CD14-positive monocyte (primary cell): Measurements from ENCODE around the gene RHOC. TPM values are rescaled to one million over a fixed set of nuclear protein-coding genes. Genes with fewer than 3 reads are reported as not detected.

Source experiments
- DNase-seq, 3 donors: peaks; one replicate each; pipeline ENCODE4 v3.0.0-alpha.2; 2011 to 2022
- H2AFZ ChIP-seq: 2 replicates; pipeline ENCODE4 v1.6.0; 2012; ENCODE audit warnings: mild to moderate bottlenecking, low read depth, low read length, inconsistent platforms; ENCODE audit not compliant: insufficient read depth, poor library complexity, severe bottlenecking
- H3K27ac ChIP-seq, 2 donors: 1 replicate in 1 of 2; 2 replicates in 1 of 2; pipeline ENCODE4 v1.5.1; 2012 to 2013; ENCODE audit warnings: low read length in 2 of 2, control low read depth in 1 of 2, inconsistent platforms in 1 of 2, low read depth in 1 of 2, mild to moderate bottlenecking in 1 of 2
- H3K27me3 ChIP-seq, 2 donors: one replicate each; pipeline versions ENCODE4 v1.6.0 to v1.6.1; 2011 to 2013; ENCODE audit warnings: low read length in 2 of 2; ENCODE audit not compliant: control insufficient read depth in 2 of 2, insufficient read depth in 2 of 2
- H3K36me3 ChIP-seq, 2 donors: replicated peaks in 1 of 2; 1 replicate in 1 of 2; 2 replicates in 1 of 2; pipeline versions ENCODE4 v1.5.1 to v1.6.1; 2012 to 2013; ENCODE audit warnings: low read length in 2 of 2, control low read depth in 1 of 2, inconsistent platforms in 1 of 2, mild to moderate bottlenecking in 1 of 2; ENCODE audit not compliant: insufficient read depth in 2 of 2, control insufficient read depth in 1 of 2
- H3K4me1 ChIP-seq, 2 donors: 1 replicate in 1 of 2; 2 replicates in 1 of 2; pipeline versions ENCODE4 v1.5.1 to v1.6.1; 2012 to 2013; ENCODE audit warnings: low read length in 2 of 2, control low read depth in 1 of 2, inconsistent platforms in 1 of 2, mild to moderate bottlenecking in 1 of 2, moderate library complexity in 1 of 2; ENCODE audit not compliant: insufficient read depth in 2 of 2, control insufficient read depth in 1 of 2
- H3K4me2 ChIP-seq: replicated peaks from 2 replicates; pipeline ENCODE3; 2012; ENCODE audit warnings: low read length, moderate library complexity, mild to moderate bottlenecking; ENCODE audit not compliant: poor library complexity, severe bottlenecking; ENCODE audit errors: extremely low read depth
- H3K4me3 ChIP-seq, 3 experiments: fragments of 200-600 bp in 1 of 3; sonication (generic) in 1 of 3; replicated peaks in 1 of 3; 1 replicate in 2 of 3; 2 replicates in 1 of 3; pipeline ENCODE4 v1.5.1; 2011 to 2013; ENCODE audit warnings: low read length in 3 of 3, mild to moderate bottlenecking in 3 of 3, control low read depth in 2 of 3, low read depth in 2 of 3, inconsistent platforms in 1 of 3, moderate library complexity in 1 of 3
- H3K79me2 ChIP-seq: 2 replicates; pipeline ENCODE4 v1.6.0; 2012; ENCODE audit warnings: mild to moderate bottlenecking, control low read depth, inconsistent platforms, low read length, moderate library complexity; ENCODE audit not compliant: insufficient read depth
- H3K9ac ChIP-seq: 2 replicates; pipeline ENCODE4 v1.6.0; 2017; ENCODE audit warnings: low read length, mild to moderate bottlenecking; ENCODE audit not compliant: insufficient read depth, poor library complexity, severe bottlenecking
- H3K9me3 ChIP-seq, 2 donors: replicated peaks in 1 of 2; 1 replicate in 1 of 2; 2 replicates in 1 of 2; pipeline versions ENCODE4 v1.5.1 to v1.6.1; 2012 to 2013; ENCODE audit warnings: low read length in 2 of 2, control low read depth in 1 of 2; ENCODE audit not compliant: control insufficient read depth in 1 of 2, insufficient read depth in 1 of 2
- H4K20me1 ChIP-seq: 2 replicates; pipeline ENCODE4 v1.6.0; 2012; ENCODE audit warnings: mild to moderate bottlenecking, low read length, control low read depth, moderate library complexity; ENCODE audit not compliant: insufficient read depth
- H3K27ac Mint-ChIP-seq, 7 donors: one replicate each; pipeline ENCODE4 v1.8.0; 2020; ENCODE audit warnings: mild to moderate bottlenecking in 7 of 7, mixed read lengths in 7 of 7, moderate library complexity in 6 of 7, inconsistent platforms in 2 of 7
- H3K27me3 Mint-ChIP-seq, 3 donors: one replicate each; pipeline ENCODE4 v1.8.0; 2021 to 2022; ENCODE audit warnings: low read depth in 3 of 3, mild to moderate bottlenecking in 3 of 3, mixed read lengths in 3 of 3, moderate library complexity in 3 of 3, inconsistent platforms in 1 of 3
- H3K36me3 Mint-ChIP-seq, 2 donors: one replicate each; pipeline ENCODE4 v1.8.0; 2020; ENCODE audit warnings: mixed read lengths in 2 of 2, inconsistent platforms in 1 of 2, mild to moderate bottlenecking in 1 of 2
- H3K4me1 Mint-ChIP-seq: one replicate; pipeline ENCODE4 v1.8.0; 2020; ENCODE audit warnings: mild to moderate bottlenecking, mixed read lengths
- H3K4me3 Mint-ChIP-seq, 2 donors: one replicate each; pipeline ENCODE4 v1.8.0; 2020; ENCODE audit warnings: mild to moderate bottlenecking in 2 of 2, mixed read lengths in 2 of 2, moderate library complexity in 1 of 2
- H3K9me3 Mint-ChIP-seq, 7 donors: one replicate each; pipeline ENCODE4 v1.8.0; 2020 to 2022; ENCODE audit warnings: mixed read lengths in 7 of 7, mild to moderate bottlenecking in 6 of 7, moderate library complexity in 6 of 7, inconsistent platforms in 2 of 7
- CTCF ChIP-seq: fragments of 200-600 bp; IDR thresholded peaks from one replicate; pipeline ENCODE4 v1.8.0; 2022; ENCODE audit warnings: antibody characterized with exemption, mild to moderate bottlenecking
- WGBS: methylation state at CpG from one replicate; pipeline ENCODE4 v1.1.5; 2013; ENCODE audit warnings: missing lambda C conversion rate; ENCODE audit not compliant: insufficient coverage; 5-methylcytosine and 5-hydroxymethylcytosine counted together
- intact Hi-C, 2 donors: fragments of 100-400 bp; cut with micrococcal nuclease; formaldehyde crosslinking; loops; one replicate each; pipeline versions ENCODE4 v1.15.0 to v1.15.1; 2023
- polyA plus RNA-seq, 3 donors: library from polyadenylated mRNA; depleted of rRNA in 1 of 3; unstranded in 2 of 3; stranded (reverse) in 1 of 3; fragments of 300-500 nt in 2 of 3; fragments of >200 nt in 1 of 3; fragmentation: Illumina TruSeq in 2 of 3; gene quantifications; 1 replicate in 2 of 3; 2 replicates in 1 of 3; pipeline ENCODE4 v1.2.3, GENCODE V29; 2012 to 2021

Gene RHOC
- polyA plus RNA-seq, 3 donors = 78.9 to 119 (median 91.5) TPM

- Histone ChIP-seq H3K4me1 (no peaks in the 10 kb centered on the region), H3K27ac (no peak overlapping the region), H3K36me3 (peaks cover 0 to 18% of the 10 kb centered on the region in 2 donors), H3K4me2 (no peak overlapping the region), H2AFZ (no peak overlapping the region), H4K20me1 (peaks cover 6% of the 10 kb centered on the region), H3K79me2 (no peaks in the 10 kb centered on the region), H3K9ac (no peak overlapping the region), H3K27me3 (no peaks in the 10 kb centered on the region), H3K4me3 (no peak overlapping the region), H3K9me3 (no peaks in the 10 kb centered on the region)
- Mint-ChIP-seq H3K36me3 (peaks cover 0 to 7% of the 10 kb centered on the region in 2 donors), H3K27ac (no peak overlapping the region), H3K4me1 (no peaks in the 10 kb centered on the region), H3K4me3 (no peak overlapping the region), H3K27me3 (peaks cover 0 to 2% (median 0%) of the 10 kb centered on the region in 3 donors), H3K9me3 (peaks cover 0 to 1% (median 0%) of the 10 kb centered on the region in 7 donors)
- 93% methylated on average over 3 of the region's 4 CpGs for WGBS
- DNase-seq = no peak
- TF ChIP-seq CTCF = no peak
- intact Hi-C loops = no loop called here
These were observed 19.6 kb downstream of the RHOC start for GRCh38 chr1:112687361-112687760.

- H2AFZ ChIP-seq = no peak overlapping the region
- H4K20me1 ChIP-seq = peaks cover 6% of the 10 kb centered on the region
- peaks cover 0 to 1% (median 0%) of the 10 kb centered on the region in 7 donors for H3K9me3 Mint-ChIP-seq
- no peaks in the 10 kb centered on the region for H3K4me1 ChIP-seq
- no peak overlapping the region for H3K27ac ChIP-seq
- H3K27ac Mint-ChIP-seq = no peak overlapping the region
- peaks cover 0 to 2% (median 0%) of the 10 kb centered on the region in 3 donors for H3K27me3 Mint-ChIP-seq
- H3K4me3 Mint-ChIP-seq = no peak overlapping the region
- no peaks in the 10 kb centered on the region for H3K9me3 ChIP-seq
- 100% methylated on average over 2 of the region's 4 CpGs for WGBS
- no peak overlapping the region for H3K4me3 ChIP-seq
- H3K36me3 ChIP-seq = peaks cover 0 to 13% of the 10 kb centered on the region in 2 donors
- no peaks in the 10 kb centered on the region for H3K4me1 Mint-ChIP-seq
- intact Hi-C loops = no loop called here
- no peak overlapping the region for H3K9ac ChIP-seq
- H3K79me2 ChIP-seq = no peaks in the 10 kb centered on the region
- no peak for DNase-seq
- H3K4me2 ChIP-seq = no peak overlapping the region
- TF ChIP-seq CTCF = no peak
- H3K36me3 Mint-ChIP-seq = peaks cover 0 to 6% of the 10 kb centered on the region in 2 donors
- H3K27me3 ChIP-seq = no peaks in the 10 kb centered on the region
These were observed 20.1 kb downstream of the RHOC start for GRCh38 chr1:112686835-112687234.
